GM11168 (cell line): Measurements from ENCODE around the gene RPS3.
"Not testable (repeated sequence)": the region's sequence is repeated elsewhere in the genome, so short reads cannot be mapped to it uniquely, and the experiment has no call there.

ENCODE experiments used
- in situ Hi-C: fragments of 300-500 bp; cut with MboI; formaldehyde crosslinking; loops from one replicate; pipeline ENCODE4 v1.12.0; 2022; ENCODE audit warnings: low sequenced_read_pairs; ENCODE audit not compliant: unreplicated experiment

The RPS3 gene

DNA sequence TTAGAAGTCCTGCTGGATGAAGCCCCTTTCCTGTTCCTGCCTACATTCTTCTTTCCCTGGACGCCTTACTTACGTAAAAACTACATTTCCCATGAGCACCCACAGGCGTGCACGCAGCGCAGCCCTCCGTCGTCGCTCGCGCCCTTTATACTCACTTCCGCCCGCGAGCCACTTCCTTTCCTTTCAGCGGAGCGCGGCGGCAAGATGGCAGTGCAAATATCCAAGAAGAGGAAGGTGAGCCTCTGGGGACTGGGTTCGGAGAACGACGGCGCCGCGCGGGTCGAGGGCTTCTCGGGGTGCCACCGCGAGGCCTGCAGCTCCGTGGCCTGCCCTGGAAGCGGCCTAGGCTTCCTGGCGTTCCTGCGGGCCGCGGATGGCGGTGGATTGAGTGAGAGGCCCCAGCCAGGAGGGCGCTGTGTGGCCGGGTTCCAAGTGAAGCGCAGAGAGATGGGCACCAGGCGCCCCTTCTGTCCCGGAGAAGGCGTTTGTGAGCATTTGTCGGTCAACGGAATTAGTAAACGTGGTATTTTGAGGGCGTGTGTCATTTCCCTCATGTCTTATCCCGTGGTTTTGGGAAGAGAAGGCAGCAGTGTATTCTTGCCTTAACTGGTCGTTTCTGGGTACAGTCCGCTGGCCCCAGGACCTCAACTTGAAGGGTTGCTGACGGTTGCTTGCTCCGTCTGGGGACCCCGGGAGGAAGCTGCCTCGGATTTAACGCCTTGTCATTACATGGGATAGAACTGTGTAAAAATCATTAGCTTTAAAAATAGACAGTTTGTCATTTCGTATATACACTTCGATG lies at the start of gene RPS3:
RPS3 (plus strand) TSS at position 175 of the 802 bp plus-strand sequence; CDS start at position 205, 30 bp downstream.
- in situ Hi-C loops, result no loop called here

DNA sequence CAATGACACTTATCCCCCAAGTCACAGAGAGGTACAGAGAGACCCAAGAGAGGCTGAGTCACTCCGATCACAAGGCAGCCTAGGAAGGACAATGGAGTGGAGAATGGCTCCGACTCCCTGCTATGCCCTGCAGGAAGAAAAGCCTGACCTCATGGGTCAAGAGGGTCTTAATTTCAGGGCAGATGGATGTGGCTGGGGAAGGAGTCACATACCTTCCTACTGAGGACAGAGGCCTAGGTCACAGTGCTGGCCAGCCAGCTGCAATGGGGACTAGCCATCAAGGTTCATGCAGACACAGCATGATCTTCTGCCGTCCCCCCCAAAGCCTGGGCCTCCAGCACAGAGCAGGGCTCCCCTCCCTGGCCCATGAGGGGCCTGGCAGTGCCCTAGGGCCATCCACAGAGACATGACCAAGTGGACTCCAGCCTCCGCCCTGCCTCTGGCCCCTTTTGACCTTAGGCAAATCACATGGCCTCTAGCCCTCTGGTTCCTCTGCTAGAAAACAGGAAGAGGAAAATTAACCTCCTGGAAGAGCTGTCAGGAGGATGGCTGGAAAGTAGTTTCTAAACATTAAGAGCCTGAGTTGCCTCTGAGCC lies 49.7 kb upstream of the RPS3 start:
- in situ Hi-C loops, result no loop called here

DNA sequence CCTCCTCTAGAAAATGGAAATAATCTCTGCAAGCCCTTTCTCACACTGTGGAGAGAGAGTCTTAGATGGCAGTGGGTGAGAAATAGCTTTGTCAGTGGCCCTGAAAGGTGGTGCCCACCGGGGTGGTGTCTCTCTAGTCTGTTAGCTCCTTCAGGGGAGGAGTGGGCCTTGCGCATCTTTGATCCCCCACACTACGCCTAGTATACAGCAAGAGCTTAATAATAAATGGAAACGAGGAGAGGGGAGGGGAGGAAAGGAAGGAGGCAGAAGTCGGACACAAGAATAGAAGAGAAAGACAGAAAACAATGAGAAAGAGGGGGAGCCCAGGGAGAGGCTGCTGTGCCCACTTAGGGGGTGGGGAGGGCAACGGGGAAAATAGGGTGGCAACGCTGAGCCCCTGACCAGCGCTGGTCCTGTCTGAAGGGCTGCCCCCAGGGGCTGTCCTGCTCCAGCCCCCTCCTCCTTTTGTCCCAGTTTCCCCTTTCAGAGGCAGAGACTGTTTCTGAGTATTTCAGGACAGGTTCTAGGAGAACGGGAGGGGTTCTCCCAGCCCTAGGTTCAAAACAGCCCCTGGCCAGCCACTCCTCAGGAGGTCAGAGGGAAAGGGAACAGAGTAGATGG lies 49.1 kb upstream of the RPS3 start:
- in situ Hi-C loops, result no loop called here

DNA sequence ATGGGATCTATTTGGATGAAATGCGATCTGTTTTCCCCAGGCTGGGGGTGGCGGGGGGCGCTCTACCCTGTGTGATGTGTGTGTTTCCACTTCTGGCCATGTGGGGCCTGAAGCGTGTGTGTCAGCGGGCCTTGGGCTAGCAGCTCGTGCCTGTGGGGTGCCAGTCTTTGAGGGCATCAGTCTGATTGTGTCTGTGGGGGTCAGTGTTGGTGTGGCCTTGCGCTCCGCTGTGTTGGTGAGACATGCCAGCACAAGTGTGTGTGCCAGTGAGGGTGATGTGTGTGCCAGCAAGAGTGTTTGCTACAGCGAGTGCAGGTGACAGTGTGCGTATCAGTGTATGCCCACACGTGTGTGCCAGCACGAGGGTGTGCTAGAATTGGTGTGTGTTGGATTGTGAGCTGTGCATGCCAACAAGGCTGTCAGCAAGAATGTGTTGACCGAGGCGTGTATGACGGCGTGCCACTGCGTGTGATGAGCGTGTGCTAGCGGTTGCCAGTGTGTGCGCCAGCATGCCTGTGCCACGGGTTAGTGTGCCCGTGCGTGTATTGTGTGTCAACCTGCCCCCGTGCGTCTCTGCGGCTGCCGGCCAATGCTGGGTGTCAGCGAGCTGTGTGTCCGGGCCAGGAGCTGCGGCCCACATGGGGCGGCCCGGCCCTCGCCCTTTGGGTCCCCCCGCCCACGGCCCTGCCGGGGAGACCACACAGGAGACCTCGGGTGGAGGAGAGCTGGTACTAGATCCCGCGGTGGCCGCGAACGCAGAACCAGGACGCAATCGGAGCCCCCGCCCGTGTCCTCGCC lies 48.4 kb upstream of the RPS3 start:
- in situ Hi-C loops, result no loop called here

DNA sequence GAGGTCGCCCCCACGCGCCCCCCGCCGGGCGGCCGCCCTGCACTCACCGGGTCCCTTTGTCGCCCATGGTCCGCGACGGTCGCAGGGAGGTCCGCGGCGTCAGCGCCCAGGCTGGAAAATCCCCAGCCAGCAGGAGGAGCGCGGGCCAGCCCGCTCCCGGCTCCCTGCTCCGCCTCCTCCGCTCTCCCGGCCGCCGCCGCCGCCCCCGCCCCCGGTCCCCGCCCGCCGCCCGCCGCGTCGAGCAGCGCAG lies 47.9 kb upstream of the RPS3 start, which contains the start of gene ARRB1:
ARRB1 (minus strand) TSS at position 121 of the 250 bp plus-strand sequence; CDS start at position 67, 54 bp downstream.
- in situ Hi-C loops, result no loop called here

DNA sequence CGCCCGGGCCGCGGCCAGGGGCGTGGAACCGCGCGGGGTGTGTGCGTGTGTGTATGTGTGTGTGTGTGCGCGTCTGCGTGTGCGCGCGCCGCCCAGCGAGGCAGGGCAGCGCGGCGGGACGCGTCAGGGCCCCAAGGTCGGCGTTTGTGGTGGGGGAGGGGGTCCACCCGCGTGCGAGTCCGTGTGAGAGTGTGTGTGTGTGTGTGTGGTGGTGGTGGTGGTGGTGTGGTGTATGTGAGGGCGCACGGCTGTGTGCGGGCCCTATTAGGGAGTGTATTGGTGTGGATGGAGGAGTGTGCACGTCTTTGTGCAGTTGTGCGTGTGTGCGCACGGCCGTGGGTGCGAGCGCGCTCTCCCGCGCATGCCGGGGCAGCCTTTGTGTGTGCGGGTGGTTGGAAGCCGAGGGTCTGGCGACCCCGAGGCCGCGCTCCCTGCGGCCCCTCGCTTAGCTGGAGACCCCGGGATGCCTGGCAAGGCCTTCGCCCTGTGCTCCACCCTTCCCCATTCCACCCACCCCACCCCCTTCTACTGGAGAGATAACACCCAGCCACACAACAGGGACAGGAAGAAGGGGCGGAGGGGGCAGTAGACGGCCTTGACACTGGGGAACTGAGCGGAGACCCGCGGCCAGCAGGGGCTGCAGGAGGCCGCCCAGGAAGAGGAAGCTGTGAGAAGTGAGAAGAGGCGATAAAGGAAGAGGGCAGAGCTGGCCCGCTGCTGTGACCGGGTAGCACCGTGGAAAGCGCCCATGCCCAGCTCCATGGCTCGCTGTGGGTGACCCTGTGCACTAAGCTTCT lies 47.3 kb upstream of the RPS3 start:
- in situ Hi-C loops, result no loop called here

DNA sequence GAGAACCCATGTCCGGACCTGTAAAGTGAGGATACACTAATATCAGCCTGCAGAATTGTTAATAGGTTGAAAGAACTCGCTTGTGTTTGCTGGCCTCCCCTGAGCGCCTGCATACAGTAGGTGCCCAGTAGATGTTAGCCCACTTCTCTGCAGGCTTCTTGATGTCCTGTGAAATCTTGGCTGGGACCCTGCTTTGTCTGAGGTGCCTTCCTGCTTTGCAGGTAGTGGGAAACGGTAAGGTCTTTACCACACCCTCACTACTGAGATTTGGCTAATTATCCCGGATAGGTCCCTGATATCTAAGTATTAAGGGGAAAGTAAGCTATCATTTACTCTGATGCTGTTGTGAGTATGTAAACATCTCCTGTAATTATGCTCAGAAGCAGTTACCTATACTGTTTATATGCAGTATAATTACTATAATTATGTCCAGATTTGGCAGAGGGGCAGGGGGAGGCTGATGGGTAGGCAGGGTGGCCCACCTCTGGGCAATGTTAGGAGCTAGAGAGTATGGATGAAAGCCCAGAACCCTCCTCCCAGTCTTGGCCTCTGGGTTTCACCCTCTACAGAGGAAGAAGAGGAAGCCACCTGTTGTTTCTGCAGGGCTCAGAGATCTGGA lies 46.6 kb upstream of the RPS3 start:
- in situ Hi-C loops, result no loop called here

DNA sequence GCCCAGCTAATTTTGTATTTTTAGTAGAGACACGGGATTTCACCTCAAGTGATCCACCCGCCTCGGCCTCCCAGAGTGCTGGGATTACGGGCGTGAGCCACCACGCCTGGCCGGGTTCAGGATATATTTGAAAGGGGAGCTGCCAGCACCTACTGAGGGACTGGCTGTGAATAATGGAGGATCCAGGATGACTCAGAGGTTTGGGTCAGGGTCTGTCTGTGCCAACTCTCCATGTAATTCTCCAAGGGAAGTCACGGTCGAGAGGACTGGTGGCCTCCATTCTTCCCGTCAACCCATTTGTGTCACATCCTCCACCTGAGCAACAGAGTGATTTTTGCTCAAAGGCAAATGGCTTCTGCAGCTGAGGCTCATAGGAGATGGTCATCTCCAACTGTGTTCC lies 44.3 kb upstream of the RPS3 start:
- in situ Hi-C loops, result no loop called here

DNA sequence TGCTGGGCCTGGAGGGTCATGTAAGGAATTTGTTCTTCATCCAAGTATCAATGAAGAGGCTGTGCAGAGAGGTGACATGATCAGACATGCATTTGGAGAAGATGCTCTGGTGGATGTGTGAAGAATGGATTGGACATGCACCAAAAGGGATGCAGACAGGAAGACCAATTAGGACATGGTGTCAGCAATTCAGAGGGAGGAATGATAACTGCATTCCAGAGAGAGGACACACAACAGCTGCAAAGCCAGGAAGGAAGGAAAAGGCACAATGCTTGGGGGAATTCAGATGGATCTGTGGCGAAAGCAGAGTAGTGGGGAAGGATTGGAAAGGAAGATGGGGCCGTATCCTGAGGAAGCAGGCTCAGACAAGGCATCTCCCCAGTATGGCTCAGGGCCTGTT lies 42.7 kb upstream of the RPS3 start:
- in situ Hi-C loops, result no loop called here

DNA sequence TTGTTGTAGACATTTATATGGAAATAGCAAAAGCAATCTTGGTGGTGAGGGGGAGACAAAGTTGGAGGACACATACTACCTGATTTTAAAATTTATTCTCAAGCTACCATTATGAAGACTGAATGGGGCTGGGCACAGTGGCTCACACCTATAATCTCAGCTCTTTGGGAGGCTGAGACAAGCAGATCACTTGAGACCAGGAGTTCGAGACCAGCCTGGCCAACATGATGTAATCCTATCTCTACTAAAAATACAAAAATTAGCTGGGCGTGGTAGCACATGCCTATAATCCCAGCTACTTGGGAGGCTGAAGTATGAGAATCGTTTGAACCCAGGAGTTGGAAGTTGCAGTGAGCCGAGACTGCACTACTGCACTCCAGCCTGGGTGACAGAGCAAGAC lies 37.0 kb upstream of the RPS3 start:
- in situ Hi-C loops, result not testable (repeated sequence)

DNA sequence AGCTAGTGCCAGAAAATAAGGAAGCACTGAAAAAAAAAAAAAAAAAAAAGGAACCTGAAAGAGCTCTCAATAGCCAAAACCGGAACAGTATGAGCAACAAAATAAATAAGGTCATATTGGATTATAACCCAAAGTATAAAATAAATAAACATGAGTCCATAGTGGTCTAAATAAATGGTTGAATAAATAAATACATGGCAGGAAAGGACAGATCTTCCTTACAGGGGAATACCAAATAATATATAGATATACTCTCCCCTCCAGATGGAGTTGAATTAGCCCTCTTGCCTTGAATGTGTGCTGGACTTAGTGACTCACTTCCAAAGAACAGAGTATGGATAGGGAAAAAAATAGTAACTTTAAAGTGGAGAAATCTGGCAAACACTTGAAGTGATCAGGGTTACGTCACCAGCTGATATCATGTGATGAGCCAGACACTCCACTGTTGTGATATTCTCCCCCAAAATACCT lies 33.6 kb upstream of the RPS3 start:
- in situ Hi-C loops, result no loop called here

DNA sequence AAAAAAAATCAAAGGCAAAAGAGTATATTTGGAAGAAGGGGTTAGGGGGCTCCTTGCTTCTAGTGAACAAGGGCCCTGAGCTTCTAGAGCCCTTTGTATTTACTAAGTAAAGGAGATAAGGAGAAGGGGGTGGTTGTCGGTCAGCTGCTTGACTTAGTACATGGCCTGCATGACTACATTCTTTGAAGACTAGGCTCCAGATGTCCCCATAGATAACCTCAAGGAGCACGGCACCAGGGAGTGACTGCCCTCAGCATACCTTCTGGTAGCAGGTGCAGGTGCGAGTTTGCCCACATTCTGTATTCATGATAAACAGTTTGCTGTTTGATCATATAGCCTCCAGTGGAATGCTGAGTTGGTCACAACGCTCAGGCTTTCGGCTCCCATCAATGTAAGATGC lies 32.5 kb upstream of the RPS3 start:
- in situ Hi-C loops, result not testable (repeated sequence)

DNA sequence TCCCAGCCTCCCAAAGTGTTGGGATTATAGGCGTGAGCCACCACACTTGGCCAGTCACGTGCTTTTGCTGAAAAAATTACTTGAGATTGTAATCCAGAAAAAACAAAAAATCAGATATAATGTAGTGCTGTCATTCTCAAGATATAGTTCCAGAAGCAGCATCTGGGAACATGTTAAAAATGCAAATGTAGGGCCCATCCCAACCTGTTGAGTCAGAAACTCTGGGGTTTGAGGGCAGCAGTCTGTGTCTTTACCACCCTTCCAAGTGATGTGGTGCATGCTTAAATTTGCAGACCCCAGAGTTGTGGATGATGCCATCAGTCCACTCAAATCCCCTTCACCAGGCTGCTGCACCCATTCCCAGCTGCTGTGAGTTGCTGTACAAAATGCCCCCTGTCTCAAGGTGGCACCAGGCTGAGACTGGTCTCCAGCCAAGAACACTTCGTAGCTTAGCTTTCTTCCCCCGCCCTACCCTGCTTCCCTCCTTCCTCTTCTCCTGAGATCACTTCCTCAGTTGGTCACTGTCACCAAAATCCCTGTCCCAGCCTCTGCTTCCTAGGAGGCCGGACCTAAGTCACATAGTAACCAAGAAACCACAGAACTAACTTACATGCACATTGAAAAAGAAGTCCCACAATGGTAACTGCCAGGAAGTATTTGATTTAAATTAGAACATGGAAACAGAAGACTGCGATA lies 29.6 kb upstream of the RPS3 start:
- in situ Hi-C loops, result no loop called here

DNA sequence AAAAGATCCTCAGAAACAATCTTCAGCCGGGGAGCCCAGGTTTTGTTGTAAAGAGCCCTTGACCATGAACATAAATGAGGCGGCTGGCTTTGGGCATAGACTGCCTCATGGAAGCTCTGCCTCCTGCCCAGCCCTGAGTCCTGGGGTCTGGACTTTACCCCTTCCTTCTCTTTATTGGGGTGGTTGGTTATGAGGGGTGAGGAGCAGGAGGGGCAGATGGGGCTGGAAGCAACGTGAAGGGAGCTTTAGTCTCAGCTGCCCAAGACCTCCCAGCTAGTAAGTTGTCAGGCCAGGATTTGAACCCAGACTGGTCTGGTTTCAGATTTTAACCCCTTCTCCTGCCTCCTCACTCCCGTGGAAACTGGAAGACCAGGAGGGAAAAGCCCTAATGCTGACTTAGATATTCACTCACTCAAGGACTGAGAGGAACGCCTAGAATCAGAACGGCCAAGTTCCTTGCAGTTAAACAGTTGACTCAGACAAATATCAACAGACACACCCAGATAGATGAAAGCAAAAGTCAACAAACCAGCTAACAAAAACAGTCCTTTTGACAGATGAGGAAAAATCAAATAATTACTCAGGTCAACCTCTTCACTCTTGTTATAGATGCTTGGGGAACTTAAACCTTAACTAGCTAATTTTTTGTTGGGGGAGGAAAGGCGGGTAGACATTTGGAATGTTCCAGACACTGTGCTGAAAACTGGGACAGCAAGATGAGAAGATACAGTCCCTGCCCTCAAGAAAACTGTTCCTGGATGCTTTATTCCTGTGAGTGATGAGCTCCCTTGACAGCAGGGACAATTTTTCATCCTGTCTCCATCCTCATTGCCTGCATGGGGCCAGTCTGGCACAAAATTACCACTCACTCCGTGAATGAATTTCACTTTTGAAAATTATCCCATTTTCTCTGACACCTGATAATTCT lies 27.1 kb upstream of the RPS3 start:
- in situ Hi-C loops, result no loop called here

DNA sequence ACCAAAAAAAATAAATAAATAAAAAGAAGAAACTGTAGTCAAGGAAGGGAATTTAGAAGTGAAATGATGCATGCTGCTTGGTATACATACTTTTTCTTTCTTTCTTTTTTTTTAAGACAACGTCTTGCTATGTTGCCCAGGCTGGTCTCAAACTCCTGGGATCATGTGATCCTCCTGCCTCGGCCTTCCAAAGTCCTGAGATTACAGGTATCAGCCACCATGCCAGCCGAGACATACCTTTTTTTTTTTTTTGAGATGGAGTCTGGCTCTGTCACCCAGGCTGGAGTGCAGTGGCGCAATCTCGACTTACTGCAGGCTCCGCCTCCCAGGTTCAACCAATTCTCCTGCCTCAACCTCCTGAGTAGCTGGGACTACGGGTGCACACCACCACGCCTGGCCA lies 26.1 kb upstream of the RPS3 start:
- in situ Hi-C loops, result no loop called here

DNA sequence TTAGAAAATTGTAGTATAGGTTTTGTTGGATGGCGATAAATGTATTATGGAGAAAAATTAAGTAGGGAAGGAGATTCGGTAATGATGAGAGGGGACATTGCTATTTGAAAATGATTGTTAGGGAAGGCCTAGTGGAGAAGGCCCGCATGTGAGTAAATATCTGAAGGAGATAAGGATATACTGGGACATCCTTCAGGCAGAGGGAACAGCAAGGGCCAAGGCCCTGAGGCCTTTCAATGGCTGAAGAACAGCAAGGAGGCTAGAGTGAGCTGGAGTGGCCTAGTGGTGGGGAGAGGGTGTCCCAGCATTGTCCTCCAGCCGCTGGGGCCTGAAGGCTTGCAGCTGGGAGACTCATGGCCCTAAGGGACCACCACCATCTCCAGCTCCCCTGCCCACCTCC lies 24.7 kb upstream of the RPS3 start:
- in situ Hi-C loops, result no loop called here

DNA sequence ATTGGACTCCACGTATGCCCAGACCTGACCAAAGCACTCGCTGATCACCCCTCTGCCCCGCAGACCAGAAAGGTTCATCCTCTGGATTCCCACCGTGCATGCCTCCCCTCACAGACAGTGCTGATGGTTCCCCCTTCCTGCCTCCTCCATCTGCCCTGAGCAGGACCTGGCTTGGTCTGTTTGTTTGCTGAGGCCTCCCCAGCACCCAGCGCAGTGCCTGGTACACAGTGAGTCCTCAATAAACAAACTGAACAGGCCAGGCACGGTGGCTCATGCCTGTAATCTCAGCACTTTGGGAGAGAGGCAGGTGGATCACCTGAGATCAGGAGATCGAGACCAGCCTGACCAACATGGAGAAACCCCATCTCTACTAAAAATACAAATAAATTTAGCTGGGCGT lies 23.7 kb upstream of the RPS3 start:
- in situ Hi-C loops, result no loop called here

DNA sequence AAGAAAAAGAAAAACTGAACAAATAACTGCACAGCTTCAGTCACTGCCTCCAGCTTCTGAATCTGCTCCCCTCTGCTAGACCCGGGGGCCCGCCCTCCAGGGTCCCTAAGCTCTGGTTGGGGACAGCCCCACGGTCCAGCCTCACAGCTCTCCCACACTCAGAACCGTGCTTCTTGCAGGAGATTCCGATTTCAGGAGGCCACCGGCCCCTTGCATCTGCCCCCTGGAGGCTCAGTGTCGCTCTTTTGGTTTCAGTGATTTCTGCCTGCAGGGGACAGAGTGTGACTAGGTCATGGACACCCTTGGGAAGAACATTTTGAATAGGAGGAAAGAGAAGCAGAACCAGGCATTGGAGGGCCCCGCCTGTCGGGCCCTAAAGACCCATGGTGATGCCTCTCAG lies 23.1 kb upstream of the RPS3 start:
- in situ Hi-C loops, result no loop called here
